ENCODE results near the gene ORC5. TPM values are rescaled to one million over a fixed set of nuclear protein-coding genes. Genes with fewer than 3 reads are reported as not detected.

Gene ORC5
- total and polyA plus RNA-seq, 8 donors, result 2.8 to 16.5 (median 11.3) TPM

GRCh38 chr7:104160375-104160774 lies 47.4 kb downstream of the ORC5 start:
- no peaks in the 10 kb centered on the region for H3K4me1 ChIP-seq
- peak in 2 of 4 donors; percentile 10 to 19 for TF ChIP-seq CTCF (IDR thresholded peaks at IDR 0.05)
- no peak for ATAC-seq
- FAIRE-seq, result peak; percentile 94
- H3K4me3 ChIP-seq, result no peak overlapping the region
- H3K36me3 ChIP-seq, result peaks cover 0 to 20% (median 0%) of the 10 kb centered on the region in 3 donors
- H3K27me3 ChIP-seq, result no peaks in the 10 kb centered on the region
- intact Hi-C loops (cut with DNase I), result loop anchor here in 1 of 3 donors (10.0 kb wide), 1 partner anchor 586 kb away; no protein-coding TSS in a partner anchor
- H3K27ac ChIP-seq, result no peak overlapping the region
- no peak for DNase-seq
- no peaks in the 10 kb centered on the region for H3K9me3 ChIP-seq

DNA sequence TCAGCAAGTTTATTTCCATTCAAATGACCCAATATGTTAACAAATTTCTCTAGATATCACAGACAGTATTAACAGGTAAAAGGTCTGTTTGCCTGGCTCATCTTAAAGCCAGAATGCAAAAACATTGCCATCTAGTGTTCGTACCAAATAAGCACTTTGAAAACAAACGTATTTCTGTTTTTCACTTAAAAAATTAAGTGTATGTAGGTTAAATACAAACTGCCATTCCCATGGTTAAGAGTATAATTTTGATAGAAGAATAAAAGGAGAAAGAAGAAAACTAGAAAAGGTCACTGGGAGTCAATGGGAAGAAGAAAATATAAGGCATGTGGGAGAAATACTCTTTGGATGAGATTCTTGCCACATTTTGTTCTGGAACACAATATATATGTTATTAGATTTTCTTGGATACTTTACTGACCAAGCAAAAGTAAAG lies 51.0 kb downstream of the ORC5 start:
- no peaks in the 10 kb centered on the region for H3K4me1 ChIP-seq
- no peaks in the 10 kb centered on the region for H3K9me3 ChIP-seq
- FAIRE-seq (peak; percentile 34), ATAC-seq (no peak), DNase-seq (no peak)
- intact Hi-C loops (cut with DNase I), result no loop called here
- no peak overlapping the region for H3K4me3 ChIP-seq
- peaks cover 0 to 3% (median 0%) of the 10 kb centered on the region in 3 donors for H3K36me3 ChIP-seq
- WGBS, 2 donors, result 16 to 18% methylated on average over 2 of the region's 2 CpGs
- H3K27ac ChIP-seq, result no peak overlapping the region
- TF ChIP-seq CTCF (IDR thresholded peaks at IDR 0.05), result peak in 2 of 4 donors; percentile 36 to 43
- H3K27me3 ChIP-seq, result no peaks in the 10 kb centered on the region

DNA sequence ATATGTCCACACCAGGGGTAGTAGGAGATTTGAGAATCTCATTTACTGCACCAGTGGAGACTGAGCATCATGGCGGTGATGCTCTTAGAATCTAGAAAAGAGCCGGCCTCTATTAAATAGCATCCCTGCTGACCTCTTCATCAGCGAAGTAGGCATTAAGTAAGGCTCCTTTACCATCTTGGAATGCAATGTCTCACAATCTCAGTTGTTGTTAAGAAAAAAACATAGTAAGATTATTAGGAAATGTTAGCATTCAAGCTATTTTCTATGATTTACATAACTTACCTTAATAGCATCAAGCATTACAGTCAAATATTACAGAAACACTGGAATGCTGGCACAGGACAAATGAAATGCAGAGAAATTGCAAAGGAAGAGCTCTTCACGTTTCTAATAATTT lies 54.5 kb downstream of the ORC5 start:
- no peak for ATAC-seq
- WGBS, 2 donors, result 71 to 74% methylated on average over 4 of the region's 4 CpGs
- no peak overlapping the region for H3K27ac ChIP-seq
- TF ChIP-seq CTCF (IDR thresholded peaks at IDR 0.05), result no peak
- H3K36me3 ChIP-seq, result peaks cover 0 to 3% (median 0%) of the 10 kb centered on the region in 3 donors
- no peaks in the 10 kb centered on the region for H3K9me3 ChIP-seq
- DNase-seq, result no peak
- FAIRE-seq, result no peak
- H3K4me1 ChIP-seq, result no peaks in the 10 kb centered on the region
- H3K4me3 ChIP-seq, result no peak overlapping the region
- intact Hi-C loops (cut with DNase I), result no loop called here
- no peaks in the 10 kb centered on the region for H3K27me3 ChIP-seq

DNA sequence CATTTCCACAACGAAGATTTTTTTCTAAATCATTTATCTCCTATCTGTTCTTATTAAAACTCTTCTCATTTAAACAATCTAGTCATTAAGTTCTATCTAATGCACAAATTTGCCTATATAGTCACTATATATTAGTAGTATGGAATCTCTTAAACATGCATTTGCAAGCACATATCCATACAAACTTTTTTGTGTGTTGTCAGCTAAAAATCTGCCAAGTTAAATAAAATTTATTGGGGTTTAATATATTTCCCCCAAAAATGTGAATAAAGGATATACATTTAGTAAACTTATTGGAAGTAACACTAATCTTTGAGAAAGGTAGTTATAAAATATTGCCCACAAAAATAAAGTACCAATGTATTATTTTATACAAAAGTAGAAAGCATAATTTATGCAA lies 55.3 kb downstream of the ORC5 start:
- WGBS, 2 donors, result 77 to 89% methylated on average over 1 of the region's 1 CpG
- no peak for FAIRE-seq
- Histone ChIP-seq H3K27me3 (no peaks in the 10 kb centered on the region), H3K4me3 (no peak overlapping the region), H3K4me1 (no peaks in the 10 kb centered on the region), H3K27ac (no peak overlapping the region), H3K36me3 (peaks cover 0 to 3% (median 0%) of the 10 kb centered on the region in 3 donors), H3K9me3 (no peaks in the 10 kb centered on the region)
- intact Hi-C loops (cut with DNase I), result no loop called here
- no peak for TF ChIP-seq CTCF (IDR thresholded peaks at IDR 0.05)
- no peak for DNase-seq
- no peak for ATAC-seq

- no peaks in the 10 kb centered on the region for H3K9me3 ChIP-seq
- 79 to 85% methylated on average over 1 of the region's 1 CpG for WGBS, 2 donors
- no peak for ATAC-seq
- no peak for DNase-seq
- FAIRE-seq, result no peak
- H3K27me3 ChIP-seq, result no peaks in the 10 kb centered on the region
- no peak overlapping the region for H3K27ac ChIP-seq
- no peaks in the 10 kb centered on the region for H3K4me1 ChIP-seq
- H3K36me3 ChIP-seq, result peaks cover 0 to 3% (median 0%) of the 10 kb centered on the region in 3 donors
- TF ChIP-seq CTCF (IDR thresholded peaks at IDR 0.05), result no peak
- intact Hi-C loops (cut with DNase I), result no loop called here
- H3K4me3 ChIP-seq, result no peak overlapping the region
These were observed 57.3 kb downstream of the ORC5 start for GRCh38 chr7:104150470-104150869.
